ENCODE results near the gene PRKG1. TPM values are rescaled to one million over a fixed set of nuclear protein-coding genes. Genes with fewer than 3 reads are reported as not detected.
A peak's percentile ranks its signal among the peaks of the same experiment; 100 is the strongest.
"Not testable (repeated sequence)": the region's sequence is repeated elsewhere in the genome, so short reads cannot be mapped to it uniquely, and the experiment has no call there.

PRKG1 gene
- polyA plus RNA-seq, 1 donor from 2014 or later, result 0.36 TPM

DNA sequence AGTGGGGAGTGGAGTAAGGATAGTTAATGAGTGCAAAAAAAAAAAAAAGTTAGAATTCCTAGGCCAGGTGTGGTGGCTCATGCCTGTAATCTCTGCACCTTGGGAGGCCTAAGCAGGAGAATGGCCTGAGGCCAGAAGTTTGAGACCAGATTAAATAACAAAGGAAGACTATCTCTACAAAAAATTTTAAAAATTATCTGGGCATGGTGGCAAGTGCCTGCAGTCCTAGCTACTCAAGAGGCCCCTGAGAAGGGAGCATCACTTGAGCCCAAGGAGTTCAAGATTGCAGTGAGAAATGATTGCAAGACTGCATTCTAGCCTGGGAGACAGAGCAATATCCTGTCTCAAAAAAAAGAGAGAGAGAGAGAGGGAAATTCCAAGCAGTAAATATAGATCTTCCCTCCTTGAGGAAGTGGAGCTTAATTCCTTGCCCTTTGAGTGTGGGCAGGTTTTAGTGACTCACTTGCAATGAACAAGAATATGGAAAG, 644.6 kb downstream of the PRKG1 start:
- Mint-ChIP-seq H3K9me3 (peaks cover 0 to 2% (median 0%) of the 10 kb centered on the region in 3 donors), H3K4me1 (no peaks in the 10 kb centered on the region), H3K27ac (no peak overlapping the region), H3K27me3 (peaks cover 4% of the 10 kb centered on the region), H3K36me3 (no peaks in the 10 kb centered on the region), H3K4me3 (no peak overlapping the region)

DNA sequence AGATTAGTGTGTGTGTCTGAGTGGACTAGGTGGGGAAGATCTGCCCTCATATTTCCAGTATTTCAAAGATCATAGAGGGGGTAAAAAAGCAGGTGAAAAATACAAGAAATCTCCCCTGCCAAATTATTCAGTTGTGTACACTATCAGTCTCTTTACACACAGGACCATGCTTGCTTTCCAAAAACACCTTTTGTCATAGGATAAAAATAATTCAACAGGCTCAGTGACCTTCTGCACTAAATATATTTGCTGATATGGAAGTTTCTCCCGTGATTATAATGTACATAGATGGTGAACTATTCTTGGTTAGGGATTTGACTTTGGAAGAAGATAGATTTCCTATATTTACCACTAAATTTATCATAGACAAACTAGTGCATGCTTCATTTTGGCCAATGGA, 649.8 kb downstream of the PRKG1 start:
- Mint-ChIP-seq H3K36me3 (no peaks in the 10 kb centered on the region), H3K4me3 (no peak overlapping the region), H3K27me3 (no peaks in the 10 kb centered on the region), H3K4me1 (no peaks in the 10 kb centered on the region), H3K9me3 (peaks cover 0 to 2% (median 0%) of the 10 kb centered on the region in 3 donors), H3K27ac (no peak overlapping the region)

DNA sequence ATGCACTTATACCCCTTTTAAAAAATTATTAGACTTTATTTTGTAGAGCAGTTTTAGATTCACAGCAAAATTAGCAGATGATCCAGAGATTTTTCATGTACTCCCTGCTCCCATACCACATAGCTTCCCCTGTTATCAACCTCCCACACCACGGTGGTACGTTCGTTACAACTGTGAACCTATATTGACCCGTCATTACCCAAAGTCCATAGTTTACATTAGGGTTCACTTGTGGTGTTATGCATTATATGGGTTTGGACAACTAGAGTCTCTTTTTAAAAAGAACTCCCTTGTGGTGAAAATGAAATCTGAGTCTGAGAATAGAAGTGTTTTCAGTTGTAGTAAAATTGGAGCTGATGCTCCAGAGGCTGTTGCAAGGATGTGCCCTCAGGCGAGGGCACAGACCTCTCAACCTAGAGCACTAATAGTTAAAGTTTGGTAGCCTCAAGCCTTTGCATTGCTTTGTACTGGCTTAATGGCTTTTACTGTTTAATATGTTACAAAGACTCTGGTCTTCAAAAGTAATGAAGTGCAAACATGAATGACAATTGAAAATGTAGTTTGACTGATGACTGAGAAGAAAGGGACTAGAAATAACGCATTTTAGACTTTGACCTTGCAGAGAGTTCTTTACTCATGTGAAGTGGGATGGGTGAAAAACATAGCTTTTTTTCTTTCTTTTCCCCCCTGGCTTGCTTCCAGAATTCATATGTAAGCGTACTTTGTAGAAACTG, 655.7 kb downstream of the PRKG1 start:
- Mint-ChIP-seq H3K27ac (no peak overlapping the region), H3K4me1 (no peaks in the 10 kb centered on the region), H3K36me3 (no peaks in the 10 kb centered on the region)

DNA sequence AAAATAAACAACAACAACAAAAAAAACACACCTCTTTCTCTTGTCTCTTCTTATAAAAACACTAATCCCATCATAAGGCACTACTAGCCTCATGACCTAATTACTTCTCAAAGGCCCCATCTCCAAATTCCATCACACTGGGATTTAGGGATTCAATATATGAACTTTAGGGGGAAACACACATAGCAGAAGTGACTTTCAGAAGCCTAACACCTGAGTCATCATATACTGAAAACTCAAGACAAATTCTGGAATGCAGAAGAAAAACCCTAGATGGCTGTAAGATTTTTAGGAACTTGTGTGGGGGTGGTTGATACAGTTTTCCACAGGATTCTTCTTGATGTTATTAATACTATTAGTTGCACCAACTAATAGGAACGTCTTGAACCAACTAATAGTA, 658.8 kb downstream of the PRKG1 start:
- Mint-ChIP-seq H3K4me1 (no peaks in the 10 kb centered on the region), H3K4me3 (no peak overlapping the region), H3K9me3 (peaks cover 0 to 2% (median 0%) of the 10 kb centered on the region in 3 donors), H3K36me3 (no peaks in the 10 kb centered on the region), H3K27ac (no peak overlapping the region), H3K27me3 (no peaks in the 10 kb centered on the region)

More for the DNA sequence above, 655.7 kb downstream of the PRKG1 start:
- H3K4me3 Mint-ChIP-seq, result no peak overlapping the region
- no peaks in the 10 kb centered on the region for H3K27me3 Mint-ChIP-seq
- H3K9me3 Mint-ChIP-seq, result peaks cover 0 to 2% (median 0%) of the 10 kb centered on the region in 3 donors

GRCh38 chr10:51743146-51743545, 668.9 kb downstream of the PRKG1 start:
- Mint-ChIP-seq H3K9me3 (no peaks in the 10 kb centered on the region), H3K4me1 (peaks cover 0 to 12% (median 7%) of the 10 kb centered on the region in 3 donors), H3K4me3 (no peak overlapping the region), H3K36me3 (no peaks in the 10 kb centered on the region), H3K27me3 (peaks cover 3% of the 10 kb centered on the region), H3K27ac (peak overlapping the region in 1 of 3 donors; percentile 0)

DNA sequence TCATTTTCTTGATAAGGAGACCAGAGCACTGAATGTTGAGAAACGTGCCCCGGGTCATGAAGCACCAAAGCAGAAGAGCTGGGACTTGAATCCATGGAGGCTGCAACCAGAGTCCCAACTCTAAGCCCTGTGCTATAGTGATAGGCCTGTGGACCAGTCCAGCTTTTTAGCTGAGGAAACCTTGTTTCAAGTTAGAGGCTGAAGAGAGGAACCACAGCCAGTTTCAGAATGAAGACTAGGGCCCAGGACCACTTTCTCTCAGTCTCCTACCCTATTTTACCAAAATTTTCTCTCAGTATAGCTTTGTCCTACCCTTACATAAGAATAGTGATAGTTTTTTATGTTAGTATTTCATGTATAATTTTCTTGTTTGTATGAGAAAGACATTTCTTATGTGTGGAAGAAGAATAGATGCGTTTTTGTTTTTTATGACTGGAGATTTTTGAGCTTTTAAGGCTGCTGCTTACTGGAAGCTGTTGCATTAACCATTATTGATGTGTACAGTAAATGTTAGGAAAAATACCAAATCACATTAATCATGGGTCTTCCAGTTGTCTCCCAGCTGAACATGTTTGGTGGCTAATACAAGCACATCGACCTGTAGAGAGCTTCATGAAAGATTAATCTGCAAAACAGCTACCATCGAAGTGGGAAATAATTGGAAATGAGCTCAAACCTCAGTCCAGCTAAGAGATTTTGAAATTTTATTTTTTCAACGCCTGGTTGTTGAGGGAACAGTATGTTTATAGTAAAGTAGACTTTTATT, 670.1 kb downstream of the PRKG1 start:
- Mint-ChIP-seq H3K4me3 (no peak overlapping the region), H3K27ac (no peak overlapping the region), H3K4me1 (peaks cover 0 to 12% (median 7%) of the 10 kb centered on the region in 3 donors), H3K27me3 (no peaks in the 10 kb centered on the region), H3K9me3 (no peaks in the 10 kb centered on the region), H3K36me3 (no peaks in the 10 kb centered on the region)

GRCh38 chr10:51745397-51745796, 671.1 kb downstream of the PRKG1 start:
- no peaks in the 10 kb centered on the region for H3K36me3 Mint-ChIP-seq
- H3K4me3 Mint-ChIP-seq, result no peak overlapping the region
- H3K27ac Mint-ChIP-seq, result no peak overlapping the region
- H3K27me3 Mint-ChIP-seq, result no peaks in the 10 kb centered on the region
- H3K4me1 Mint-ChIP-seq, result peaks cover 0 to 12% (median 7%) of the 10 kb centered on the region in 3 donors
- H3K9me3 Mint-ChIP-seq, result no peaks in the 10 kb centered on the region

DNA sequence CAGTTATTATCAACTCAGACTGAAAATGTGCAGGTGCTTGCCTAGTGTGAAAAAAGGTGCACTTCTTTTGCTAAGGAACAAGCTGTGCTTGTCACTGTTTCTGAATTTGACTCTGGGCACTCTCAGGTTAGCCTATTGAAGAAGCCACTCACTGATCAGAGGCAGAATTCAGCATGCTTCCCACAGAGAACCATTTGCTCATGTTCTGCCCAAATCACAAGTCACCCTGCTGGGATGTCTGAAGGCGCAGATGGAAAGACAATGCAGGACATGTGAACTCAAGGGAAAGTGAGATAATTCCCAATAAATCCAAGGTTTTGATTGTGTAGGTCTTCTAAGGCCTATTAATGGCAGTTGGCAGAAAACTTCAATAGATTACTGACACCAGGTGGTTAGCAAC, 672.9 kb downstream of the PRKG1 start:
- Mint-ChIP-seq H3K27ac (no peak overlapping the region), H3K36me3 (no peaks in the 10 kb centered on the region), H3K4me3 (no peak overlapping the region), H3K9me3 (no peaks in the 10 kb centered on the region), H3K4me1 (peaks cover 0 to 10% (median 7%) of the 10 kb centered on the region in 3 donors), H3K27me3 (no peaks in the 10 kb centered on the region)

- no peaks in the 10 kb centered on the region for H3K9me3 Mint-ChIP-seq
- H3K4me3 Mint-ChIP-seq, result no peak overlapping the region
- H3K27me3 Mint-ChIP-seq, result peaks cover 1% of the 10 kb centered on the region
Measured at GRCh38 chr10:51748959-51749358, 674.7 kb downstream of the PRKG1 start.

GRCh38 chr10:51758366-51758765, 684.1 kb downstream of the PRKG1 start:
- H3K36me3 Mint-ChIP-seq, result peaks cover 3% of the 10 kb centered on the region
- H3K27ac Mint-ChIP-seq, result no peak overlapping the region
- no peaks in the 10 kb centered on the region for H3K4me1 Mint-ChIP-seq
- no peaks in the 10 kb centered on the region for H3K9me3 Mint-ChIP-seq
- no peak overlapping the region for H3K4me3 Mint-ChIP-seq
- H3K27me3 Mint-ChIP-seq, result peaks cover 3% of the 10 kb centered on the region

More at GRCh38 chr10:51748959-51749358, 674.7 kb downstream of the PRKG1 start:
- H3K4me1 Mint-ChIP-seq, result no peaks in the 10 kb centered on the region
- H3K36me3 Mint-ChIP-seq, result peaks cover 2% of the 10 kb centered on the region
- H3K27ac Mint-ChIP-seq, result no peak overlapping the region

DNA sequence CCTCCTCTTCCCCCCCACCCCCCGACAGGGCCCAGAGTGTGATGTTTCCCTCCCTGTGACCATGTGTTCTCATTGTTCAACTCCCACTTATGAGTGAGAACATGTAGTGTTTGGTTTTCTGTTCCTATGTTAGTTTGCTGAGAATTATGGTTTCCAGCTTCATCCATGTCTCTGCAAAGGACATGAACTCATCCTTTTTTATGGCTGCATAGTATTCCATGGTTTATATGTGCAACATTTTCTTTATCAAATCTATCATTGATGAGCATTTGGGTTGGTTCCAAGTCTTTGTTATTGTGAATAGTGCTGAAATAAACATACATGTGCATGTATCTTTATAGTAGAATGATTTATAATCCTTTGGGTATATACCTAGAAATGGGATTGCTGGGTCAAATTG, 684.6 kb downstream of the PRKG1 start:
- H3K4me1 Mint-ChIP-seq, H3K27me3 Mint-ChIP-seq, H3K4me3 Mint-ChIP-seq, H3K36me3 Mint-ChIP-seq, H3K9me3 Mint-ChIP-seq, H3K27ac Mint-ChIP-seq: not testable (repeated sequence)

- Mint-ChIP-seq H3K27me3 (peaks cover 2% of the 10 kb centered on the region), H3K4me1 (no peaks in the 10 kb centered on the region), H3K36me3 (no peaks in the 10 kb centered on the region), H3K4me3 (no peak overlapping the region), H3K9me3 (no peaks in the 10 kb centered on the region), H3K27ac (no peak overlapping the region)
Measured at GRCh38 chr10:51759896-51760534, 685.7 kb downstream of the PRKG1 start.

- Mint-ChIP-seq H3K27me3 (peaks cover 2% of the 10 kb centered on the region), H3K9me3 (peaks cover 0 to 3% (median 0%) of the 10 kb centered on the region in 3 donors), H3K4me1 (no peaks in the 10 kb centered on the region), H3K27ac (no peak overlapping the region), H3K36me3 (no peaks in the 10 kb centered on the region), H3K4me3 (no peak overlapping the region)
Measured at GRCh38 chr10:51760864-51761640, 686.8 kb downstream of the PRKG1 start.

DNA sequence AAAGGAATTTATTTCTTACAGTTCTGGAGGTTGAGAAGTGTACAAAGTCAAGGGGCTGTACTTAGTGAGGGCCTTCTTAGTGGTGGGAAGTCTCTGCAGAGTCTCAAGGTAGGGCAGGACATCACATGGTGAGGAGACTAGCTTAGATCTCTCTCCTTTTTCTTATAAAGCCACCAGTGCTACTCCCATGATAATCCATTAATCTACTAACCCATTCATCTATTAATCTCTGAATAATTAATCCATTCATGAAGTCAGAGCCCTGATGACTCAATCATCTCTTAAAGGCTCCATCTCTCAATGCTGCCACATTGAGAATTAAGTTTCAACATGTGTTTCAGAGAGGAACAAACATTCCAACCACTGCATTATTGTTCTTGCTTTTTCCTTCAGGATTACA, 689.5 kb downstream of the PRKG1 start:
- no peak overlapping the region for H3K4me3 Mint-ChIP-seq
- peaks cover 0 to 12% (median 2%) of the 10 kb centered on the region in 3 donors for H3K9me3 Mint-ChIP-seq

More for the DNA sequence above, 689.5 kb downstream of the PRKG1 start:
- H3K27ac Mint-ChIP-seq, result no peak overlapping the region
- H3K4me1 Mint-ChIP-seq, result no peaks in the 10 kb centered on the region
- H3K36me3 Mint-ChIP-seq, result no peaks in the 10 kb centered on the region
- H3K27me3 Mint-ChIP-seq, result peaks cover 2% of the 10 kb centered on the region

All from IgD-negative memory B cell (primary cell).